HG03469 (cell line): ENCODE results near the gene DMRTA1.
"Not testable (repeated sequence)": the region's sequence is repeated elsewhere in the genome, so short reads cannot be mapped to it uniquely, and the experiment has no call there.

ENCODE experiments used
- ATAC-seq: cut with Tn5 transposase; IDR thresholded peaks from one replicate; pipeline ENCODE4 v1.9.1; 2021; ENCODE audit warnings: mild to moderate bottlenecking, moderate library complexity, moderate number of reproducible peaks; ENCODE audit not compliant: unreplicated experiment

Gene DMRTA1

DNA sequence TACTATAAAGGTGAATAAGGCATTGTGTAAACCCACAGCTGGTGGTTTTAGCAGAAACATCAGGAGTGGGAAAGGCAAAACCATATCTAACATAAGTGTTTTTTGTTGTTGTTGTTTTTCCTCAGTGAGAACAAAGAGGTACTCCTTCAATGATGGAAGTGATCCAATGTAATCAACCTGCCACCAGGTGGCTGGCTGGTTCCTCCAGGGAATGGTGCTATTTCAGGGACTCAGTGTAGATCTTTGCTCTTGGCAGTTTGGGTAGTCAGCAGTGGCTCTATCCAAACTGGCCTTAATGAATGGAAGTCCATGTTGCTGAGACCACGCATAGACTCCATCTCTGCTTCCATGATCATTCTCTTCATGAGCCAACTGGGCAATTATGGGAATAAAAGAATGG is 10.8 kb downstream of the DMRTA1 start:
- no peak for ATAC-seq

DNA sequence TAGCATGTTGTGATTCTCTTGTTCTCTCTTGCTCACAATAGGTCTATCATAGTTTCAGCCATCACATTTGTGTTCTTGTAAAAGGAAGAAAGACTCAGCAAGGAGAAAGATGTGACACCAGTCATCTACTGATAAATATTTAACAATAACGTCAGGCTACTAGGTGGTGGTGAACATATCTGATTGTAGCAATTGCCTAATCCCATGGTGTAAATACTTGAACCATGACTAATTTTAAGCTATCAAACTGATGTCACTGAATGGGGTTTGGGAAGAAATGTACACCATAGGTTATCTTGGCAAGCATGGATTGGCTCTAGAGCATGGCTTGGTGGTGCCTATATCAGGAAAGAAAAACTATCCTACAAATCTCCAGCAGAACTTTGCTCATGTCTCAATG is 16.6 kb downstream of the DMRTA1 start:
- ATAC-seq: no peak

DNA sequence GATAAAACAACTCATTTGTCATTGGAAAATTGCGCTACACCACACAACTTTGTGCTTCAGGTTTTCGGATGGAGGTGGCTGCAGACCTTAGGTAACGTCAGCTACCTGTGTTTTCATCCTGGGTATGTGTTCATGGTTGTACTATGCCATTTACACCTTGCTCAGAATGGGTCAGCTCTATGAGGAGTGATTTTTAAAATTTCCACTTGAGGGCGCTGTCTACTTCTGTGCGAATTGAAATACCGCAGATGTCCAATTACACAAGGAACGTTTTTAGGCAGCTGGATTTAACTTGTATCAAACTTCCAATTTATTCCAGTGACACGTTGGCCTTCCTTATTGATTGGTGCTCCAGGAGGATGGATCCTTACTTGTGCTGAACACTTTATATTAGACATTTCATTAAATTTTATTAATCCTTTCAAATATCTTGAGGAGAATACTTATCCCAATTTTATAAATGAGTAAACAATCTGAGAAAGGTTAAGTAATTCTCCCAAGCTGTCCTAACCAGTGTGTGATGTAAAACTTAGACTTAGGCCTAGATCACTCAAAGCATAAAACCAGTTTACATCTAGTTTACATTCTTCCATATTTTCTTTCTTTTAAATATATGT is 23.4 kb downstream of the DMRTA1 start:
- ATAC-seq: peak; percentile 72

DNA sequence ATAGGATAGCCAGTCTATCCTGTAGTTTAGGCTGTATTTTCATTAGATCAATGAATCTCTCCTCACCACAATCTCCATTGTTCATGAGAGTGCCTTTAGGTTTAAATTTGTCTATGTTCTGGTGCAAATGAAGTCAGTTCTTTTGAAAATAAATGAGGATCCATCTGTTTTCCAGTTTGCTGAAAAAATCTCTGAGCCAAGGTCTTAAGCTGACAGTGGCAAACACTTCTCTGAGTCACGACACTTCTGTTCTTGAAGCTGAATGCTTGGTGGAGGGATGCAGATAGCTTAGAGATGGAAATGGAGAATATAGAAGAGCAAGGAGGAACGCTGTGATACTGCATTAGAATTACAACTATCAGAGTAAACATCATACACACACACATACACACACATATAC is 34.9 kb downstream of the DMRTA1 start:
- no peak for ATAC-seq

DNA sequence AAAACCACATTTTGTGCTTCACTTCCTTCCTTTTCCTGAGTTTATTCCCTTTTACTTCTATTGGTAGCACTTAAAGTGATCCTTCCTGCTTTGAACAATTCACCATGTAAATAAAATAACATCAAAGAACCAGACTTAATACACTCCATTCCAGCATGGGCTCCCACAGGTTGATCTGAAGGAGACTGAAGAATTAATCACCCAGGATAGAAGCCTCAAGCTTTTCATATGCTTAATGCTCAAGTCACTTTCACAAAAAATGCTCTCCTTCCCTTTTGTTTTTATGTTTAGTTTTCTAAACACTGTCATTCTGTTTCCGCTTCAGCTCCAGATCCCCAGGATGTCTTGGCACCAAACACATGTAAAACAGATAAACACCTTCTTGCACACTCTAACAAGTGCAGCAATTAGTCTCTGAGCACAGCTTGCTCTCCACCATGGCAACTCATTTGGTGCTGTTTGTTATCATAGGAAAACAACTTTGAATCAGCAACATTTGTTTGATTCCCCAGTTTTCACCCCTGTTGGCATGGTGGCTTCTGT is 37.0 kb downstream of the DMRTA1 start:
- no peak for ATAC-seq

DNA sequence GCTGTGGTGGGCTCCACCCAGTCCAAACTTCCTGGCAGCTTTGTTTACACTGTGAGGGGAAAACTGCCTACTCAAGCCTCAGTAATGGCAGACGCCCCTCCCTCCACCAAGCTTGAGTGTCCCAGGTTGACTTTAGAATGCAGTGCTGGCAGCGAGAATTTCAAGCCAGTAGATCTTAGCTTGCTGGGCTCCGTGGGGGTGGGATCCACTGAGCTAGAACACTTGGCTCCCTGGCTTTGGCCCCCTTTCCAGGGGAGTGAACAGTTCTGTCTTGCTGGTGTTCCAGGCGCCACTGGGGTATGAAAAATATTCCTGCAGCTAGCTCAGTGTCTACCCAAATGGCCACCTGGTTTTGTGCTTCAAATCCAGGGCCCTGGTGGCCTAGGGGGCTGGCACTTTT is 49.6 kb downstream of the DMRTA1 start:
- ATAC-seq: not testable (repeated sequence)
